IMR-90 (cell line): ENCODE results near the gene ZNF609. TPM values are rescaled to one million over a fixed set of nuclear protein-coding genes. Genes with fewer than 3 reads are reported as not detected.

Experiments
- ATAC-seq: fragments of 200-7000 bp; cut with Tn5 transposase; 2 replicates; pipeline ENCODE4 v1.9.1; 2020; ENCODE audit warnings: low read depth, mild to moderate bottlenecking, moderate library complexity
- BruUV-seq: library from RNA; stranded (reverse); fragments of 400-500 nt; replicated peaks from 2 replicates; lab custom pipeline; 2021; lab: Mats Ljungman, UMichigan
- CTCF ChIA-PET: fragments of 300-600 bp; formaldehyde crosslinking; extraction: SDS; loops from one replicate; lab custom pipeline; 2021; ENCODE audit warnings: antibody characterized with exemption; lab: Yijun Ruan, JAX
- POLR2A ChIA-PET: fragments of 300-600 bp; sonication (Branson Sonifier 250); formaldehyde crosslinking; loops from one replicate; lab custom pipeline; 2022; ENCODE audit warnings: antibody characterized with exemption; ENCODE audit not compliant: unreplicated experiment; lab: Charles Lee
- DNase-seq: peaks from one replicate; pipeline ENCODE4 v3.0.0; 2013
- H2AFZ ChIP-seq: replicated peaks from 2 replicates; pipeline ENCODE3; 2013; ENCODE audit warnings: low read length, mild to moderate bottlenecking; ENCODE audit not compliant: poor library complexity
- H2AK5ac ChIP-seq: 2 replicates; pipeline ENCODE4 v1.6.1; 2013; ENCODE audit warnings: low read depth, low read length, inconsistent platforms
- H2AK9ac ChIP-seq: replicated peaks from 2 replicates; pipeline ENCODE3; 2013; ENCODE audit warnings: mild to moderate bottlenecking, low read depth, low read length, moderate library complexity; ENCODE audit not compliant: poor library complexity
- H2BK120ac ChIP-seq: 2 replicates; pipeline ENCODE4 v1.6.1; 2013; ENCODE audit warnings: low read depth, low read length, inconsistent platforms
- H2BK15ac ChIP-seq: 3 replicates; pipeline ENCODE4 v1.6.1; 2013; ENCODE audit warnings: low read depth, low read length, inconsistent platforms
- H2BK20ac ChIP-seq: 2 replicates; pipeline ENCODE4 v1.6.1; 2013; ENCODE audit warnings: low read depth, mild to moderate bottlenecking, inconsistent platforms, low read length, moderate library complexity
- H2BK5ac ChIP-seq: 2 replicates; pipeline ENCODE4 v1.6.1; 2013; ENCODE audit warnings: mild to moderate bottlenecking, low read depth, low read length, inconsistent platforms; ENCODE audit not compliant: poor library complexity, severe bottlenecking
- H3K14ac ChIP-seq: replicated peaks from 2 replicates; pipeline ENCODE4 v1.6.1; 2013; ENCODE audit warnings: low read depth, low read length, inconsistent platforms
- H3K18ac ChIP-seq: 2 replicates; pipeline ENCODE4 v1.6.1; 2013; ENCODE audit warnings: low read depth, low read length, control low read depth
- H3K23ac ChIP-seq: 2 replicates; pipeline ENCODE4 v1.6.1; 2013; ENCODE audit warnings: low read depth, low read length, inconsistent platforms
- H3K27ac ChIP-seq: 2 replicates; pipeline ENCODE4 v1.5.1; 2013; ENCODE audit warnings: mild to moderate bottlenecking, control low read depth, low read length; ENCODE audit not compliant: insufficient read depth
- H3K27me3 ChIP-seq: 2 replicates; pipeline ENCODE4 v1.6.1; 2013; ENCODE audit warnings: low read length; ENCODE audit not compliant: control insufficient read depth, insufficient read depth
- H3K36me3 ChIP-seq: 2 replicates; pipeline ENCODE4 v1.6.1; 2013; ENCODE audit warnings: low read length, mixed read lengths; ENCODE audit not compliant: control insufficient read depth, insufficient read depth
- H3K4ac ChIP-seq: 2 replicates; pipeline ENCODE4 v1.6.1; 2013; ENCODE audit warnings: low read depth, low read length, inconsistent platforms
- H3K4me1 ChIP-seq: 2 replicates; pipeline ENCODE4 v1.6.1; 2013; ENCODE audit warnings: low read length, mixed read lengths; ENCODE audit not compliant: control insufficient read depth, insufficient read depth
- H3K4me2 ChIP-seq: 2 replicates; pipeline ENCODE4 v1.6.1; 2013; ENCODE audit warnings: low read depth, mild to moderate bottlenecking, control low read depth, low read length, moderate library complexity
- H3K4me3 ChIP-seq: 2 replicates; pipeline ENCODE4 v1.5.1; 2013; ENCODE audit warnings: low read depth, mild to moderate bottlenecking, control low read depth, low read length, moderate library complexity; ENCODE audit not compliant: insufficient read depth
- H3K56ac ChIP-seq: 2 replicates; pipeline ENCODE4 v1.6.1; 2013; ENCODE audit warnings: low read length, inconsistent platforms; ENCODE audit not compliant: insufficient read depth; ENCODE audit errors: extremely low read depth
- H3K79me1 ChIP-seq, 2 experiments: 2 replicates each; pipeline ENCODE4 v1.6.1; 2013; ENCODE audit warnings: low read length in 2 of 2, inconsistent platforms in 1 of 2, low read depth in 1 of 2
- H3K9ac ChIP-seq: 2 replicates; pipeline ENCODE4 v1.6.1; 2013; ENCODE audit warnings: low read depth, low read length, control low read depth
- H3K9me1 ChIP-seq: 2 replicates; pipeline ENCODE4 v1.6.1; 2013; ENCODE audit warnings: low read length, inconsistent platforms; ENCODE audit not compliant: insufficient read depth
- H3K9me3 ChIP-seq: 2 replicates; pipeline ENCODE4 v1.6.1; 2013; ENCODE audit warnings: low read length; ENCODE audit not compliant: control insufficient read depth, insufficient read depth
- H4K20me1 ChIP-seq: 2 replicates; pipeline ENCODE4 v1.6.1; 2013; ENCODE audit warnings: low read length, inconsistent platforms; ENCODE audit not compliant: insufficient read depth
- H4K5ac ChIP-seq: 2 replicates; pipeline ENCODE4 v1.6.1; 2013; ENCODE audit warnings: mild to moderate bottlenecking, low read depth, low read length, control low read depth
- H4K8ac ChIP-seq, 2 experiments: 2 replicates each; pipeline ENCODE4 v1.6.1; 2013; ENCODE audit warnings: low read depth in 2 of 2, low read length in 2 of 2, control low read depth in 1 of 2, inconsistent platforms in 1 of 2
- H4K91ac ChIP-seq: 2 replicates; pipeline ENCODE4 v1.6.1; 2013; ENCODE audit warnings: low read depth, low read length, inconsistent platforms; ENCODE audit not compliant: insufficient read depth
- BHLHE40 ChIP-seq: fragments of 150-350 bp; IDR thresholded peaks from 2 replicates; pipeline ENCODE4 v1.6.1; 2016; ENCODE audit warnings: mild to moderate bottlenecking, low read depth, low read length
- CEBPB ChIP-seq: IDR thresholded peaks from 2 replicates; pipeline ENCODE4 v1.6.1; 2012; ENCODE audit warnings: low read depth, low read length, improper control_type of control experiment
- CHD1 ChIP-seq: IDR thresholded peaks from 2 replicates; pipeline ENCODE4 v1.6.1; 2012; ENCODE audit warnings: low read depth, low read length, improper control_type of control experiment
- CTCF ChIP-seq: conservative IDR thresholded peaks from 2 replicates; pipeline ENCODE4 v1.5.1; 2012; ENCODE audit warnings: mild to moderate bottlenecking, low read depth, low read length, improper control_type of control experiment
- ELK1 ChIP-seq: fragments of 150-350 bp; IDR thresholded peaks from 2 replicates; pipeline ENCODE4 v1.6.1; 2016; ENCODE audit warnings: low read depth, mild to moderate bottlenecking, low read length, moderate library complexity, borderline replicate concordance
- FOS ChIP-seq: fragments of 150-350 bp; IDR thresholded peaks from 2 replicates; pipeline ENCODE4 v1.6.1; 2016; ENCODE audit warnings: low read depth, low read length
- MAFK ChIP-seq: IDR thresholded peaks from 2 replicates; pipeline ENCODE4 v1.6.1; 2012; ENCODE audit warnings: low read depth, low read length, improper control_type of control experiment
- MAZ ChIP-seq: IDR thresholded peaks from 2 replicates; pipeline ENCODE4 v1.6.1; 2012; ENCODE audit warnings: low read depth, mild to moderate bottlenecking, low read length, improper control_type of control experiment, moderate library complexity, borderline replicate concordance
- MXI1 ChIP-seq: IDR thresholded peaks from 2 replicates; pipeline ENCODE4 v1.6.1; 2012; ENCODE audit warnings: low read depth, mild to moderate bottlenecking, low read length, moderate library complexity, borderline replicate concordance
- NFE2L2 ChIP-seq: fragments of 150-350 bp; IDR thresholded peaks from 2 replicates; pipeline ENCODE4 v1.6.1; 2016; ENCODE audit warnings: low read depth, mild to moderate bottlenecking, low read length
- POLR2A ChIP-seq: IDR thresholded peaks from 2 replicates; pipeline ENCODE4 v1.6.1; 2012; ENCODE audit warnings: mild to moderate bottlenecking, low read depth, low read length
- RAD21 ChIP-seq: IDR thresholded peaks from 2 replicates; pipeline ENCODE4 v1.6.1; 2012; ENCODE audit warnings: low read length, improper control_type of control experiment
- RCOR1 ChIP-seq: IDR thresholded peaks from 2 replicates; pipeline ENCODE4 v1.6.1; 2012; ENCODE audit warnings: mild to moderate bottlenecking, low read length, improper control_type of control experiment; ENCODE audit not compliant: insufficient replicate concordance
- RFX5 ChIP-seq: IDR thresholded peaks from 2 replicates; pipeline ENCODE4 v1.8.0; 2012; ENCODE audit warnings: low read depth, mild to moderate bottlenecking, low read length, moderate library complexity
- SMC3 ChIP-seq: fragments of 150-350 bp; IDR thresholded peaks from 2 replicates; pipeline ENCODE4 v1.6.1; 2016; ENCODE audit warnings: low read depth, mild to moderate bottlenecking, antibody characterized with exemption, low read length, moderate library complexity
- USF2 ChIP-seq: fragments of 150-350 bp; IDR thresholded peaks from 2 replicates; pipeline ENCODE4 v1.6.1; 2017; ENCODE audit warnings: mild to moderate bottlenecking, antibody characterized with exemption, low read length, low read depth
- WGBS, 2 experiments: methylation state at CpG; one replicate each; pipeline versions ENCODE4 v1.1.5 to v1.1.7; 2013; ENCODE audit warnings: missing lambda C conversion rate in 2 of 2; ENCODE audit not compliant: insufficient read length in 1 of 2; ENCODE audit errors: extremely low coverage in 2 of 2; 5-methylcytosine and 5-hydroxymethylcytosine counted together
- dilution Hi-C: fragments of 300-500 bp; cut with HindIII; formaldehyde crosslinking; loops from one replicate; pipeline ENCODE4 v1.14.3; 2018; ENCODE audit warnings: low sequenced_read_pairs; ENCODE audit not compliant: unreplicated experiment
- in situ Hi-C: fragments of 300-500 bp; cut with MboI; formaldehyde crosslinking; loops from 3 replicates; pipeline ENCODE4 v1.14.3; 2019; ENCODE audit warnings: low sequenced_read_pairs, inconsistent platforms, mixed read lengths
- intact Hi-C: fragments of 100-400 bp; cut with micrococcal nuclease; formaldehyde crosslinking; loops from 2 replicates; pipeline ENCODE4 v1.10.0; 2022
- polyA plus RNA-seq, 3 experiments: library from polyadenylated mRNA; depleted of rRNA; stranded (reverse); fragments of >200 nt; gene quantifications; 2 replicates each; pipeline ENCODE4 v1.2.3, GENCODE V29; 2012; ENCODE audit warnings: low replicate concordance in 1 of 3
- total RNA-seq: library from RNA; depleted of rRNA; stranded (reverse); fragments of >200 nt; gene quantifications from 2 replicates; pipeline ENCODE4 v1.2.3, GENCODE V29; 2012

The ZNF609 gene
- total and polyA plus RNA-seq, 2 of the 4 experiments (the other 2 are of a cell fraction): 10.4 to 12.5 TPM

- Histone ChIP-seq H3K14ac (no peak overlapping the region), H3K36me3 (no peaks in the 10 kb centered on the region), H3K4ac (no peak overlapping the region), H3K9ac (0 out of 2 replicates have a peak overlapping the region, but pooled peaks have one; percentile 20), H3K9me3 (no peaks in the 10 kb centered on the region), H3K4me3 (no peak overlapping the region), H3K4me2 (peak overlapping the region; percentile 76), H3K79me1 (peaks cover 35 to 71% of the 10 kb centered on the region in 2 experiments), H3K4me1 (peaks cover 11% of the 10 kb centered on the region), H2BK20ac (no peak overlapping the region), H4K91ac (no peak overlapping the region), H2BK5ac (no peak overlapping the region), H3K56ac (no peak overlapping the region), H2AK9ac (no peak overlapping the region), H3K9me1 (peaks cover 9% of the 10 kb centered on the region; the same call in 1 of the 2 replicates), H4K20me1 (peaks cover 41% of the 10 kb centered on the region), H3K18ac (no peak overlapping the region), H4K5ac (no peak overlapping the region), H2AFZ (no peak overlapping the region), H4K8ac (no peak overlapping the region), H3K27me3 (no peaks in the 10 kb centered on the region), H3K23ac (peak overlapping the region; percentile 26; the same call in 1 of the 2 replicates), H2AK5ac (0 out of 2 replicates have a peak overlapping the region, but pooled peaks have one; percentile 22), H3K27ac (no peak overlapping the region), H2BK15ac (no peak overlapping the region), H2BK120ac (no peak overlapping the region)
- BruUV-seq: no TSS peak
- TF ChIP-seq NFE2L2 (no peak), RCOR1 (no peak), RFX5 (no peak), USF2 (no peak), MAZ (no peak), CEBPB (no peak), MAFK (no peak), SMC3 (no peak), BHLHE40 (no peak), CTCF (no peak), POLR2A (no peak), ELK1 (no peak), MXI1 (no peak), FOS (no peak), CHD1 (no peak), RAD21 (no peak)
- dilution Hi-C loops (no loop called here), intact Hi-C loops (no loop called here), in situ Hi-C loops (no loop called here)
- no peak for DNase-seq
- ChIA-PET CTCF (no interaction called here), POLR2A (no interaction called here)
- no CpG with 5 or more reads among the region's 1 CpG for WGBS, 2 experiments
- ATAC-seq: no peak; the same call in 1 of the 2 replicates
Observed at GRCh38 chr15:64597477-64597822, 137.1 kb downstream of the ZNF609 start.
